GM21526 (cell line): ENCODE measurements around the gene BBS2.

Experiments
- ATAC-seq: cut with Tn5 transposase; IDR thresholded peaks from one replicate; pipeline ENCODE4 v1.9.1; 2021; ENCODE audit warnings: moderate library complexity; ENCODE audit not compliant: unreplicated experiment, low FRiP score

BBS2 gene

DNA sequence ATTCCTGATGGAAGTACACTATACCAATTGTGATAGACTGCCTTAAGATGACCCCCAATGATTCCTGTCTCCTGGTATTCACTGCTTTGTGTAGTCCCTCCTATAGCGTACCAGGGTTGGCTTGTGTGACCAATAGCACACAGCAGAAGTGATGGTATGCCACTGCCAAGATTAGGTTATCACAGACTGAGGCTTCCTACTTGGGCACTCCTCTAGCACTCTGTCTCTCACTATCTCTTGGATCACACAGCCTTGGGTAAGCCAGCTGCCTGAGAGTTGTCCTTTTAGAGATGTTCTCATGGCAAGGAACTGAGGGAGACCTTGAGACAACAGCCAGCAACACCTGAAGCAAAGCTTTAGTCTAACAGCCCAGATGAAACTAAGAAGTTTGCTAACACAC is 81.8 kb downstream of the BBS2 start:
- ATAC-seq = no peak

DNA sequence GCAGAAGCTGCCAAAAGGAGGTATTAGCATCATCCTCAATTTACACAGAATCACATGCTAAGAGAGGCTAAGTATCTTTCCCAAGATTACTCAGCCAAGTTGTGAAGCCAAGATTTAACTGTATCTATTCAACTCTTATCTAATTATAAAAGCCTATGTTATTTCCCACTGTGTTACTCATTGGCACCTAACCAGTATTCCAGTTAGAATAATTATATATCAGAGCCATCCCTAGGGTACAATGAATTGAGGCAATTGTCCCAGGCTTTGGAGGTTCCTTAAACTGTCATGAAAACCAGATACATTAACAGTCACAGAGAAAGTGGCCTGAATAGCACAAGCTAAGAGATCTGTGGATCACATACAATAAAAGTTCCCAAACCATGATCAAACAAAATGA is 83.6 kb downstream of the BBS2 start:
- no peak for ATAC-seq
